GM23338 (cell line): Measurements from ENCODE around the gene ITGB5. TPM values are rescaled to one million over a fixed set of nuclear protein-coding genes. Genes with fewer than 3 reads are reported as not detected.

Experiments
- CTCF ChIP-seq, 2 experiments: fragments of 200-600 bp in 1 of 2; sonication (generic) in 1 of 2; conservative IDR thresholded peaks; 2 replicates each; pipeline versions ENCODE4 v1.5.1 to v1.6.1; 2016 to 2017; ENCODE audit warnings: antibody characterized with exemption in 2 of 2, low read depth in 2 of 2, mild to moderate bottlenecking in 2 of 2, moderate library complexity in 1 of 2
- ETS1 ChIP-seq: IDR thresholded peaks from 2 replicates; pipeline ENCODE4 v1.6.1; 2016; ENCODE audit warnings: antibody characterized with exemption
- JUNB ChIP-seq: IDR thresholded peaks from one replicate; pipeline ENCODE4 v1.6.1; 2016; ENCODE audit warnings: antibody characterized with exemption; ENCODE audit not compliant: unreplicated experiment
- NANOG ChIP-seq: IDR thresholded peaks from 2 replicates; pipeline ENCODE4 v1.6.1; 2016; ENCODE audit warnings: antibody characterized with exemption, borderline replicate concordance
- POLR2AphosphoS5 ChIP-seq: IDR thresholded peaks from 2 replicates; pipeline ENCODE4 v1.6.1; 2016; ENCODE audit warnings: antibody characterized with exemption, low read depth
- ZNF331 ChIP-seq: fragments of 250-450 bp; sonication (Bioruptor Pico); IDR thresholded peaks from 2 replicates; pipeline ENCODE4 v1.5.0; 2020; ENCODE audit warnings: low read depth, mild to moderate bottlenecking, moderate library complexity
- polyA plus RNA-seq: library from polyadenylated mRNA; unstranded; fragments of >200 nt; fragmentation: Nextera tagmentation; extraction: Ambion mirVana; gene quantifications from 2 replicates; pipeline ENCODE4 v1.2.1, GENCODE V29; 2016
- total RNA-seq: library from RNA; depleted of rRNA; stranded (reverse); fragments of >200 nt; shearing (Covaris generic); gene quantifications from 2 replicates; pipeline ENCODE4 v1.2.3, GENCODE V29; 2014
- TF ChIP-seq, protein P1 (sequence below): fragments of 250-450 bp; sonication (Bioruptor Pico); IDR thresholded peaks from 2 replicates; pipeline ENCODE4 v1.5.0; 2020; ENCODE audit warnings: mild to moderate bottlenecking, moderate library complexity

Gene ITGB5
- total and polyA plus RNA-seq, 2 experiments from 2014 or later = 68.2 to 269 TPM

DNA sequence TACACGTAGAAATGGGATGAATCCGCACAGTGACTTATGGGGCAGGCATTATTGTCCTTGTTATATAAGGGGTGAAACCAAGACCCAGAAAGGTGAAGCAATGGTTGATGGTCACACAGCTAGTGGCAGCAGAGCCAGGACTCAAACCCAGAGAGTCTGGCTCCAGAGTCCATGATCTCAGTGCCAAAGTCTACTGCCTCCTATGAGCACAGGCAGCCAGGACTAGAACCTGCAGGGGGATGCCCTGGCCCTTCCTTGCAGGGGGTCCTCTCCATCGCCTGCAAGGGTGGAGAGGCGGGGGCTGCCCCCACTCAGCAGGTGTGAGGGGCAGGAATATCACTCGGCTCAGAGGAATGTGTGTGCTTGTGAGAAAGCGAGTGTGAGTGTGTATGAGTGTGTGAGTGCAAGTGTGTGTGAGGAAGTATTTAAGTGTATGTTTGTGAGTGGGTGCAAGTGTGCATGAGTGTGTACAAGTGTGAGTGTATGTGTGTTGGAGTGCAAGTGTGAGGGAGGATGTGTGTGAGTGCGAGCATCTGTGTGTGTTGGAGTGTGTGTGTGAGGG lies 112.2 kb downstream of the ITGB5 start (continued):
- TF ChIP-seq, protein P1, sequence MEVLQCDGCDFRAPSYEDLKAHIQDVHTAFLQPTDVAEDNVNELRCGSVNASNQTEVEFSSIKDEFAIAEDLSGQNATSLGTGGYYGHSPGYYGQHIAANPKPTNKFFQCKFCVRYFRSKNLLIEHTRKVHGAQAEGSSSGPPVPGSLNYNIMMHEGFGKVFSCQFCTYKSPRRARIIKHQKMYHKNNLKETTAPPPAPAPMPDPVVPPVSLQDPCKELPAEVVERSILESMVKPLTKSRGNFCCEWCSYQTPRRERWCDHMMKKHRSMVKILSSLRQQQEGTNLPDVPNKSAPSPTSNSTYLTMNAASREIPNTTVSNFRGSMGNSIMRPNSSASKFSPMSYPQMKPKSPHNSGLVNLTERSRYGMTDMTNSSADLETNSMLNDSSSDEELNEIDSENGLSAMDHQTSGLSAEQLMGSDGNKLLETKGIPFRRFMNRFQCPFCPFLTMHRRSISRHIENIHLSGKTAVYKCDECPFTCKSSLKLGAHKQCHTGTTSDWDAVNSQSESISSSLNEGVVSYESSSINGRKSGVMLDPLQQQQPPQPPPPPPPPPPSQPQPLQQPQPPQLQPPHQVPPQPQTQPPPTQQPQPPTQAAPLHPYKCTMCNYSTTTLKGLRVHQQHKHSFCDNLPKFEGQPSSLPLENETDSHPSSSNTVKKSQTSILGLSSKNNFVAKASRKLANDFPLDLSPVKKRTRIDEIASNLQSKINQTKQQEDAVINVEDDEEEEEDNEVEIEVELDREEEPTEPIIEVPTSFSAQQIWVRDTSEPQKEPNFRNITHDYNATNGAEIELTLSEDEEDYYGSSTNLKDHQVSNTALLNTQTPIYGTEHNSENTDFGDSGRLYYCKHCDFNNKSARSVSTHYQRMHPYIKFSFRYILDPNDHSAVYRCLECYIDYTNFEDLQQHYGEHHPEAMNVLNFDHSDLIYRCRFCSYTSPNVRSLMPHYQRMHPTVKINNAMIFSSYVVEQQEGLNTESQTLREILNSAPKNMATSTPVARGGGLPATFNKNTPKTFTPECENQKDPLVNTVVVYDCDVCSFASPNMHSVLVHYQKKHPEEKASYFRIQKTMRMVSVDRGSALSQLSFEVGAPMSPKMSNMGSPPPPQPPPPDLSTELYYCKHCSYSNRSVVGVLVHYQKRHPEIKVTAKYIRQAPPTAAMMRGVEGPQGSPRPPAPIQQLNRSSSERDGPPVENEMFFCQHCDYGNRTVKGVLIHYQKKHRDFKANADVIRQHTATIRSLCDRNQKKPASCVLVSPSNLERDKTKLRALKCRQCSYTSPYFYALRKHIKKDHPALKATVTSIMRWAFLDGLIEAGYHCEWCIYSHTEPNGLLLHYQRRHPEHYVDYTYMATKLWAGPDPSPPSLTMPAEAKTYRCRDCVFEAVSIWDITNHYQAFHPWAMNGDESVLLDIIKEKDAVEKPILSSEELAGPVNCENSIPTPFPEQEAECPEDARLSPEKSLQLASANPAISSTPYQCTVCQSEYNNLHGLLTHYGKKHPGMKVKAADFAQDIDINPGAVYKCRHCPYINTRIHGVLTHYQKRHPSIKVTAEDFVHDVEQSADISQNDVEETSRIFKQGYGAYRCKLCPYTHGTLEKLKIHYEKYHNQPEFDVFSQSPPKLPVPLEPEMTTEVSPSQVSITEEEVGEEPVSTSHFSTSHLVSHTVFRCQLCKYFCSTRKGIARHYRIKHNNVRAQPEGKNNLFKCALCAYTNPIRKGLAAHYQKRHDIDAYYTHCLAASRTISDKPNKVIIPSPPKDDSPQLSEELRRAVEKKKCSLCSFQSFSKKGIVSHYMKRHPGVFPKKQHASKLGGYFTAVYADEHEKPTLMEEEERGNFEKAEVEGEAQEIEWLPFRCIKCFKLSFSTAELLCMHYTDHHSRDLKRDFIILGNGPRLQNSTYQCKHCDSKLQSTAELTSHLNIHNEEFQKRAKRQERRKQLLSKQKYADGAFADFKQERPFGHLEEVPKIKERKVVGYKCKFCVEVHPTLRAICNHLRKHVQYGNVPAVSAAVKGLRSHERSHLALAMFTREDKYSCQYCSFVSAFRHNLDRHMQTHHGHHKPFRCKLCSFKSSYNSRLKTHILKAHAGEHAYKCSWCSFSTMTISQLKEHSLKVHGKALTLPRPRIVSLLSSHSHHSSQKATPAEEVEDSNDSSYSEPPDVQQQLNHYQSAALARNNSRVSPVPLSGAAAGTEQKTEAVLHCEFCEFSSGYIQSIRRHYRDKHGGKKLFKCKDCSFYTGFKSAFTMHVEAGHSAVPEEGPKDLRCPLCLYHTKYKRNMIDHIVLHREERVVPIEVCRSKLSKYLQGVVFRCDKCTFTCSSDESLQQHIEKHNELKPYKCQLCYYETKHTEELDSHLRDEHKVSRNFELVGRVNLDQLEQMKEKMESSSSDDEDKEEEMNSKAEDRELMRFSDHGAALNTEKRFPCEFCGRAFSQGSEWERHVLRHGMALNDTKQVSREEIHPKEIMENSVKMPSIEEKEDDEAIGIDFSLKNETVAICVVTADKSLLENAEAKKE = no peak
- TF ChIP-seq ZNF331 (CRISPR knock-in tag) (no peak), CTCF (conservative IDR thresholded peaks at IDR 0.05; ENCODE audit: low read depth in 2 of 2) (no peak), NANOG (no peak), JUNB (no peak), ETS1 (no peak), POLR2AphosphoS5 (no peak)
